Measurements from ENCODE around the gene OTOP2. TPM values are rescaled to one million over a fixed set of nuclear protein-coding genes. Genes with fewer than 3 reads are reported as not detected.

Gene OTOP2
- total and polyA plus RNA-seq, 2 donors from 2014 or later: not detected

DNA sequence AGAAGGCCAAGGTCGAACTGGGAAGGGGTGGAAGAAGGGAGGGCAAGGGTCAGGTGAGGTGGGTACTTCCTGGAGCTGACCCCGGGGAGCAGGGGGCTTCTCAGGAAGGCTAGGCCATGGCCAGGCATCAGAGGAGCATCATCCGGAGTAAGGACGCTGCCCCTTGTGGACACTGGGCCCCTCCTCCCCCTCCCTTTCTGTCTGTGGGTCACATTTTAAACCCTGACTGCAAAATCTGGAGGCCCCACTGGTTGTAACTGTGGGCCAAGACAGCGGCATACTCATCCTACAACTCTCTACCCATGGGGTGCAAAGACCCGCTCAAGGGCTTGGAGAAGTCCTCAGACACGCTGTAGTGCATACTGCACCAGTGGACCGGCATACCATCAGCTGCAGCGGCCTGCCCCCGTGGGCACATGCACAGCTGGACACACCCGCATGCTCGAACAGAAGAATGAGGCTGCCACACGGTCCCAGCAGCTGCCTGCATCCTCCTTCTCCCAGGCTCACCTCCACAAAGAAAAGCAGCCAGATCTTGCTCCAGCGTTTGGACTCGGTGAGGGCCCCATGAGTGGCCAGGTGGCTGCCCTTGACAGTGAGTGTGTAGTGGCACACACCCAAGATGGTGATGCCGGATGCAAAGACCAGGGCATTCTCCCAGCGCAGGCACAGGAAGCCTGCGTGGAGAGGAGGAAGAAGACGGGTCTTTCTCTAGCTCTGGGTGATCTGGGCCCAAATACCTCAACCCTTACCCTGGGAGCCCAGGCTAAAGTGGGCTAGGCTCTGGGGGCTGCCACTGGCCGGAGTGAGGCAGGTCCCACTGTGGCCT is 31.8 kb upstream of the OTOP2 start:
- Histone ChIP-seq H3K9me3 (ENCODE audit: control insufficient read depth in 2 of 3, insufficient read depth in 1 of 3, low read length in 3 of 3) (no peaks in the 10 kb centered on the region), H3K4me3 (ENCODE audit: low read length in 3 of 3) (no peak overlapping the region), H3K9ac (ENCODE audit: low read length in 3 of 3) (no peak overlapping the region), H3K4me1 (ENCODE audit: control insufficient read depth in 2 of 3, insufficient read depth in 2 of 3, low read depth in 1 of 3, low read length in 3 of 3) (no peaks in the 10 kb centered on the region), H3K27ac (ENCODE audit: low read depth in 2 of 2, low read length in 2 of 2) (no peak overlapping the region), H3K27me3 (ENCODE audit: control insufficient read depth, insufficient read depth, low read length) (peaks cover 9% of the 10 kb centered on the region), H3K36me3 (ENCODE audit: control insufficient read depth in 2 of 3, insufficient read depth in 3 of 3, low read length in 3 of 3) (no peaks in the 10 kb centered on the region)
- FAIRE-seq (no peak), DNase-seq (no peak)
- TF ChIP-seq CTCF (IDR thresholded peaks at IDR 0.05; ENCODE audit: borderline replicate concordance, extremely low read depth, insufficient read depth): no peak
- intact Hi-C loops (cut with DNase I): no loop called here

DNA sequence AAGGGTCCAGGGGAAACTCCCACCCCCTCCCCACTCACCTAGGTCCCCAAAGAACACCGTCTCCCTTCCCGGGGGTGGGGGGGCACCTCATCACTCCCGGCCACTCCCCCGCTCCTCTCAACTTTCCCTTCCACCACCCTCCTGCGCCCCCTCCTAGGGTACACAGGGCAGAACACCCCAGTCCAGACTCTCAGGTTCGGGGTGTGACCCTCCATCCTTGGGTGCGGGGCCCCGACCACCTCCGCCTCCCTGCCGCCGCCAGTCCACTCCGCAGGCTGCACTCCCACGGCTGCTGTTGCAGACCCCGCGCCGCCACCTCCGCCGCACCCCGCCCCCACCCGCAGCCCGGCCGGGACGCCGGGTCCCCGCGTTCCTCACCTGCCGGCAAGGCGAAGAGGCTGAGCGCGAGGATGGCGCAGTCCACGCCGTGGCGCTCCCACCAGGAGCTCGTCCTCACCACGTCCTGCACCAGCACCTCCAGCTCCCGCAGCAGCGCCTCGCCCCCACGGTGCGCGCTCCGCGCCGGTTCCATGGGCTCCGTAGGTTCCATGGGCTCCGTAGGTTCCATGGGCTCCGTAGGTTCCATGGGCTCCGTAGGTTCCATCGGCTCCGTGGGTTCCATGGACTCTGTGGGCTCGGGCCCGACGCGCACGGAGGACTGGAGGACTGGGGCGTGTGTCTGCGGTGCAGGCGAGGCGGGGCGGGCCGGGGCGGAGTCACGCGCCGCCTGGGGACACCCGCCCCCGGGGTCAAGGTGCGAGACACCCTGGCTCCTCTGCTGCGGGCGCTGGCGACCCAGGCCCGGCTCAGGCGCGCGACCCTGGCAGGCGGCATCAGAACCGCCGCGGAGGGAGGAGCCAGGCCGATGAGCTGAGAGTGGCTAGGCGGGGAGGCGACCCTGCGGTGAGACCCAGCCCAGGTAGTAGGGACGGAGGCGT is 30.8 kb upstream of the OTOP2 start, which contains the start of gene FADS6:
Gene FADS6 (minus strand): TSS at position 660 of the 938 bp plus-strand sequence. CDS start 38 bp downstream, at position 622.
- no peak for FAIRE-seq
- no peak for DNase-seq
- H3K4me3 ChIP-seq (ENCODE audit: low read length in 3 of 3): peak within 1 kb of the TSS in 1 of 3 donors; percentile 43

GRCh38 chr17:74893936-74894671 is 30.0 kb upstream of the OTOP2 start:
- no peak for FAIRE-seq
- Histone ChIP-seq H3K9me3 (ENCODE audit: control insufficient read depth in 2 of 3, insufficient read depth in 1 of 3, low read length in 3 of 3) (no peaks in the 10 kb centered on the region), H3K4me1 (ENCODE audit: control insufficient read depth in 2 of 3, insufficient read depth in 2 of 3, low read depth in 1 of 3, low read length in 3 of 3) (no peaks in the 10 kb centered on the region), H3K36me3 (ENCODE audit: control insufficient read depth in 2 of 3, insufficient read depth in 3 of 3, low read length in 3 of 3) (no peaks in the 10 kb centered on the region), H3K4me3 (ENCODE audit: low read length in 3 of 3) (peak overlapping the region in 1 of 3 donors; percentile 25), H3K27ac (ENCODE audit: low read depth in 2 of 2, low read length in 2 of 2) (no peak overlapping the region), H3K9ac (ENCODE audit: low read length in 3 of 3) (no peak overlapping the region), H3K27me3 (ENCODE audit: control insufficient read depth, insufficient read depth, low read length) (peaks cover 9% of the 10 kb centered on the region)
- DNase-seq: no peak
- no peak for TF ChIP-seq CTCF (IDR thresholded peaks at IDR 0.05; ENCODE audit: borderline replicate concordance, extremely low read depth, insufficient read depth)
- intact Hi-C loops (cut with DNase I): no loop called here

More for the DNA sequence above, 30.8 kb upstream of the OTOP2 start, which contains the start of gene FADS6:
- TF ChIP-seq CTCF (IDR thresholded peaks at IDR 0.05; ENCODE audit: borderline replicate concordance, extremely low read depth, insufficient read depth): no peak
- intact Hi-C loops (cut with DNase I): no loop called here
- peaks cover 9% of the 10 kb centered on the region for H3K27me3 ChIP-seq (ENCODE audit: control insufficient read depth, insufficient read depth, low read length)
- no peaks in the 10 kb centered on the region for H3K36me3 ChIP-seq (ENCODE audit: control insufficient read depth in 2 of 3, insufficient read depth in 3 of 3, low read length in 3 of 3)
- no peaks in the 10 kb centered on the region for H3K9me3 ChIP-seq (ENCODE audit: control insufficient read depth in 2 of 3, insufficient read depth in 1 of 3, low read length in 3 of 3)
- H3K9ac ChIP-seq (ENCODE audit: low read length in 3 of 3): no peak within 1 kb of the TSS
- no peak within 1 kb of the TSS for H3K27ac ChIP-seq (ENCODE audit: low read depth in 2 of 2, low read length in 2 of 2)
- no peaks in the 10 kb centered on the region for H3K4me1 ChIP-seq (ENCODE audit: control insufficient read depth in 2 of 3, insufficient read depth in 2 of 3, low read depth in 1 of 3, low read length in 3 of 3)

All from kidney (tissue), 14 donors.